ENCODE results near the gene VANGL2.

The VANGL2 gene

GRCh38 chr1:160399544-160400222, 681 bp upstream of the VANGL2 start:
- Histone ChIP-seq H4K91ac (ENCODE audit: low read depth, low read length, poor library complexity) (no peak overlapping the region), H2AFZ (ENCODE audit: low read length) (peak overlapping the region; percentile 90), H3K14ac (ENCODE audit: low read length) (peak overlapping the region; percentile 74), H2BK120ac (ENCODE audit: low read depth, low read length) (no peak overlapping the region), H3K4me3 (ENCODE audit: low read length in 2 of 2) (peak overlapping the region; percentile 76 to 86), H3K4me1 (ENCODE audit: control insufficient read depth in 2 of 2, insufficient read depth in 1 of 2, low read depth in 1 of 2, low read length in 2 of 2) (peaks cover 39 to 40% of the 10 kb centered on the region in 2 donors), H3K36me3 (replicated peaks in 1 of 2; ENCODE audit: control insufficient read depth in 2 of 2, insufficient read depth in 2 of 2, low read length in 2 of 2) (peaks cover 0 to 24% of the 10 kb centered on the region in 2 donors), H2AK5ac (ENCODE audit: low read depth, low read length) (no peak overlapping the region), H2BK15ac (ENCODE audit: low read length) (no peak overlapping the region), H3K79me1 (ENCODE audit: low read depth, low read length) (peaks cover 2% of the 10 kb centered on the region), H3K4me2 (ENCODE audit: insufficient read depth, low read length, poor library complexity, severe bottlenecking) (peak overlapping the region; percentile 94), H3K9me3 (replicated peaks in 1 of 2; ENCODE audit: control insufficient read depth in 2 of 2, insufficient read depth in 1 of 2, low read depth in 1 of 2, low read length in 2 of 2) (no peaks in the 10 kb centered on the region), H3K4ac (ENCODE audit: low read length) (no peak overlapping the region), H3K23ac (ENCODE audit: low read depth, low read length, poor library complexity) (no peak overlapping the region), H2BK12ac (ENCODE audit: low read length) (no peak overlapping the region), H3K27me3 (ENCODE audit: control insufficient read depth in 3 of 3, insufficient read depth in 3 of 3, low read depth in 1 of 3, low read length in 3 of 3) (no peaks in the 10 kb centered on the region), H3K9ac (ENCODE audit: low read depth, low read length, poor library complexity) (peak overlapping the region; percentile 70), H3K27ac (replicated peaks; ENCODE audit: low read length) (peak overlapping the region; percentile 96), H2BK5ac (ENCODE audit: low read length) (peak overlapping the region; percentile 59), H4K8ac (ENCODE audit: low read depth, low read length) (no peak overlapping the region), H3K18ac (ENCODE audit: low read length) (peak overlapping the region; percentile 94)
- no CpG with 5 or more reads among the region's 17 CpGs for WGBS, 2 donors (ENCODE audit: extremely low coverage in 2 of 2, insufficient read length in 2 of 2, insufficient replicate concordance in 1 of 2)
- DNase-seq (ENCODE audit: low spot score) = no peak

- peak overlapping the region; percentile 7 for H2BK15ac ChIP-seq (ENCODE audit: low read length)
- no peaks in the 10 kb centered on the region for H3K9me3 ChIP-seq (replicated peaks in 1 of 2; ENCODE audit: control insufficient read depth in 2 of 2, insufficient read depth in 1 of 2, low read depth in 1 of 2, low read length in 2 of 2)
- H4K91ac ChIP-seq (ENCODE audit: low read depth, low read length, poor library complexity) = no peak overlapping the region
- peak overlapping the region; percentile 31 for H3K23ac ChIP-seq (ENCODE audit: low read depth, low read length, poor library complexity)
- peak; percentile 74 for DNase-seq (ENCODE audit: low spot score)
- H3K18ac ChIP-seq (ENCODE audit: low read length) = peak overlapping the region; percentile 98
- H3K27ac ChIP-seq (replicated peaks; ENCODE audit: low read length) = peak overlapping the region; percentile 78
- H3K4me2 ChIP-seq (ENCODE audit: insufficient read depth, low read length, poor library complexity, severe bottlenecking) = peak overlapping the region; percentile 84
- H3K27me3 ChIP-seq (ENCODE audit: control insufficient read depth in 3 of 3, insufficient read depth in 3 of 3, low read depth in 1 of 3, low read length in 3 of 3) = no peaks in the 10 kb centered on the region
- H2BK12ac ChIP-seq (ENCODE audit: low read length) = peak overlapping the region; percentile 53
- no peak overlapping the region for H4K8ac ChIP-seq (ENCODE audit: low read depth, low read length)
- peak overlapping the region; percentile 86 to 88 for H3K4me3 ChIP-seq (ENCODE audit: low read length in 2 of 2)
- WGBS, 2 donors (ENCODE audit: extremely low coverage in 2 of 2, insufficient read length in 2 of 2, insufficient replicate concordance in 1 of 2) = no CpG with 5 or more reads among the region's 55 CpGs
- H3K4ac ChIP-seq (ENCODE audit: low read length) = peak overlapping the region; percentile 13
- H3K79me1 ChIP-seq (ENCODE audit: low read depth, low read length) = peaks cover 2% of the 10 kb centered on the region
- peak overlapping the region; percentile 92 for H3K9ac ChIP-seq (ENCODE audit: low read depth, low read length, poor library complexity)
- H3K14ac ChIP-seq (ENCODE audit: low read length) = peak overlapping the region; percentile 65
- peak overlapping the region; percentile 69 for H2BK5ac ChIP-seq (ENCODE audit: low read length)
- peak overlapping the region; percentile 62 for H2BK120ac ChIP-seq (ENCODE audit: low read depth, low read length)
- H2AFZ ChIP-seq (ENCODE audit: low read length) = peak overlapping the region; percentile 80
- H3K36me3 ChIP-seq (replicated peaks in 1 of 2; ENCODE audit: control insufficient read depth in 2 of 2, insufficient read depth in 2 of 2, low read length in 2 of 2) = peaks cover 0 to 35% of the 10 kb centered on the region in 2 donors
- peaks cover 44 to 47% of the 10 kb centered on the region in 2 donors for H3K4me1 ChIP-seq (ENCODE audit: control insufficient read depth in 2 of 2, insufficient read depth in 1 of 2, low read depth in 1 of 2, low read length in 2 of 2)
- peak overlapping the region; percentile 29 for H2AK5ac ChIP-seq (ENCODE audit: low read depth, low read length)
Observed at GRCh38 chr1:160400646-160401486, 502 bp downstream of the VANGL2 start.

- peak overlapping the region; percentile 65 for H3K27ac ChIP-seq (replicated peaks; ENCODE audit: low read length)
- peak overlapping the region; percentile 94 for H3K18ac ChIP-seq (ENCODE audit: low read length)
- peak overlapping the region; percentile 86 to 88 for H3K4me3 ChIP-seq (ENCODE audit: low read length in 2 of 2)
- peaks cover 2% of the 10 kb centered on the region for H3K79me1 ChIP-seq (ENCODE audit: low read depth, low read length)
- no peak overlapping the region for H4K8ac ChIP-seq (ENCODE audit: low read depth, low read length)
- H3K4me1 ChIP-seq (ENCODE audit: control insufficient read depth in 2 of 2, insufficient read depth in 1 of 2, low read depth in 1 of 2, low read length in 2 of 2) = peaks cover 44 to 52% of the 10 kb centered on the region in 2 donors
- peak overlapping the region; percentile 62 for H2BK120ac ChIP-seq (ENCODE audit: low read depth, low read length)
- peak overlapping the region; percentile 7 for H2BK15ac ChIP-seq (ENCODE audit: low read length)
- peak overlapping the region; percentile 31 for H3K23ac ChIP-seq (ENCODE audit: low read depth, low read length, poor library complexity)
- no peak overlapping the region for H3K14ac ChIP-seq (ENCODE audit: low read length)
- no peak overlapping the region for H3K4ac ChIP-seq (ENCODE audit: low read length)
- no CpG with 5 or more reads among the region's 7 CpGs for WGBS, 2 donors (ENCODE audit: extremely low coverage in 2 of 2, insufficient read length in 2 of 2, insufficient replicate concordance in 1 of 2)
- H3K9ac ChIP-seq (ENCODE audit: low read depth, low read length, poor library complexity) = peak overlapping the region; percentile 92
- peak overlapping the region; percentile 84 for H3K4me2 ChIP-seq (ENCODE audit: insufficient read depth, low read length, poor library complexity, severe bottlenecking)
- H2BK5ac ChIP-seq (ENCODE audit: low read length) = no peak overlapping the region
- no peak overlapping the region for H2AFZ ChIP-seq (ENCODE audit: low read length)
- peaks cover 0 to 41% of the 10 kb centered on the region in 2 donors for H3K36me3 ChIP-seq (replicated peaks in 1 of 2; ENCODE audit: control insufficient read depth in 2 of 2, insufficient read depth in 2 of 2, low read length in 2 of 2)
- H2BK12ac ChIP-seq (ENCODE audit: low read length) = no peak overlapping the region
- DNase-seq (ENCODE audit: low spot score) = no peak
- H2AK5ac ChIP-seq (ENCODE audit: low read depth, low read length) = peak overlapping the region; percentile 29
- H3K27me3 ChIP-seq (ENCODE audit: control insufficient read depth in 3 of 3, insufficient read depth in 3 of 3, low read depth in 1 of 3, low read length in 3 of 3) = no peaks in the 10 kb centered on the region
- no peaks in the 10 kb centered on the region for H3K9me3 ChIP-seq (replicated peaks in 1 of 2; ENCODE audit: control insufficient read depth in 2 of 2, insufficient read depth in 1 of 2, low read depth in 1 of 2, low read length in 2 of 2)
- no peak overlapping the region for H4K91ac ChIP-seq (ENCODE audit: low read depth, low read length, poor library complexity)
Observed at GRCh38 chr1:160401487-160401805, 1.1 kb downstream of the VANGL2 start.
